ENCODE results near the gene CUZD1. TPM values are rescaled to one million over a fixed set of nuclear protein-coding genes. Genes with fewer than 3 reads are reported as not detected.

The CUZD1 gene
- total RNA-seq, 2 donors from 2014 or later = 0.23 to 0.85 TPM

- Histone ChIP-seq H3K27ac (peak within 1 kb of the TSS; percentile 27 to 41), H3K27me3 (replicated peaks; ENCODE audit: insufficient read depth) (no peaks in the 10 kb centered on the region), H3K9me3 (no peaks in the 10 kb centered on the region), H3K4me3 (peak within 1 kb of the TSS; percentile 43 to 45), H3K4me1 (replicated peaks) (no peaks in the 10 kb centered on the region), H3K36me3 (no peaks in the 10 kb centered on the region)
- TF ChIP-seq POLR2A (IDR thresholded peaks at IDR 0.05) (peak; percentile 38), POLR2AphosphoS5 (IDR thresholded peaks at IDR 0.05) (peak; percentile 97)
- TF ChIP-seq, protein P1, sequence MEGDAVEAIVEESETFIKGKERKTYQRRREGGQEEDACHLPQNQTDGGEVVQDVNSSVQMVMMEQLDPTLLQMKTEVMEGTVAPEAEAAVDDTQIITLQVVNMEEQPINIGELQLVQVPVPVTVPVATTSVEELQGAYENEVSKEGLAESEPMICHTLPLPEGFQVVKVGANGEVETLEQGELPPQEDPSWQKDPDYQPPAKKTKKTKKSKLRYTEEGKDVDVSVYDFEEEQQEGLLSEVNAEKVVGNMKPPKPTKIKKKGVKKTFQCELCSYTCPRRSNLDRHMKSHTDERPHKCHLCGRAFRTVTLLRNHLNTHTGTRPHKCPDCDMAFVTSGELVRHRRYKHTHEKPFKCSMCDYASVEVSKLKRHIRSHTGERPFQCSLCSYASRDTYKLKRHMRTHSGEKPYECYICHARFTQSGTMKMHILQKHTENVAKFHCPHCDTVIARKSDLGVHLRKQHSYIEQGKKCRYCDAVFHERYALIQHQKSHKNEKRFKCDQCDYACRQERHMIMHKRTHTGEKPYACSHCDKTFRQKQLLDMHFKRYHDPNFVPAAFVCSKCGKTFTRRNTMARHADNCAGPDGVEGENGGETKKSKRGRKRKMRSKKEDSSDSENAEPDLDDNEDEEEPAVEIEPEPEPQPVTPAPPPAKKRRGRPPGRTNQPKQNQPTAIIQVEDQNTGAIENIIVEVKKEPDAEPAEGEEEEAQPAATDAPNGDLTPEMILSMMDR (IDR thresholded peaks at IDR 0.05) = peak in 1 of 4 experiments; percentile 25
- DNase-seq (ENCODE audit: low spot score) = peak; percentile 94
- WGBS = 3% methylated on average over 74 of the region's 95 CpGs
- intact Hi-C loops (cut with DNase I) = no loop called here
Observed at GRCh38 chr10:122879339-122880273, 33.9 kb upstream of the CUZD1 start, which contains the start of gene FAM24B. TSS of gene FAM24B (minus strand) at chr10:122879581. CDS start at chr10:122850515, 29,066 bp downstream.

- TF ChIP-seq, protein P1 (IDR thresholded peaks at IDR 0.05) = no peak
- no peak for TF ChIP-seq POLR2A (IDR thresholded peaks at IDR 0.05)
- TF ChIP-seq POLR2AphosphoS5 (IDR thresholded peaks at IDR 0.05) = no peak
- no peaks in the 10 kb centered on the region for H3K36me3 ChIP-seq
- 56% methylated on average over 14 of the region's 14 CpGs for WGBS
- H3K4me3 ChIP-seq = peak overlapping the region; percentile 43 to 45
- no peaks in the 10 kb centered on the region for H3K4me1 ChIP-seq (replicated peaks)
- no peaks in the 10 kb centered on the region for H3K9me3 ChIP-seq
- intact Hi-C loops (cut with DNase I) = no loop called here
- peak overlapping the region; percentile 27 to 41 for H3K27ac ChIP-seq
- no peaks in the 10 kb centered on the region for H3K27me3 ChIP-seq (replicated peaks; ENCODE audit: insufficient read depth)
- no peak for DNase-seq (ENCODE audit: low spot score)
Observed at GRCh38 chr10:122878799-122879338, 33.2 kb upstream of the CUZD1 start.

- Histone ChIP-seq H3K27me3 (replicated peaks; ENCODE audit: insufficient read depth) (no peaks in the 10 kb centered on the region), H3K27ac (no peak overlapping the region), H3K4me1 (replicated peaks) (no peaks in the 10 kb centered on the region), H3K4me3 (no peak overlapping the region), H3K36me3 (no peaks in the 10 kb centered on the region), H3K9me3 (no peaks in the 10 kb centered on the region)
- no peak for DNase-seq (ENCODE audit: low spot score)
- intact Hi-C loops (cut with DNase I) = no loop called here
- WGBS = 85% methylated on average over 1 of the region's 1 CpG
- TF ChIP-seq POLR2AphosphoS5 (IDR thresholded peaks at IDR 0.05) = no peak
- no peak for TF ChIP-seq POLR2A (IDR thresholded peaks at IDR 0.05)
- TF ChIP-seq, protein P1 (IDR thresholded peaks at IDR 0.05) = no peak
Observed at GRCh38 chr10:122877264-122877663, 31.6 kb upstream of the CUZD1 start.

DNA sequence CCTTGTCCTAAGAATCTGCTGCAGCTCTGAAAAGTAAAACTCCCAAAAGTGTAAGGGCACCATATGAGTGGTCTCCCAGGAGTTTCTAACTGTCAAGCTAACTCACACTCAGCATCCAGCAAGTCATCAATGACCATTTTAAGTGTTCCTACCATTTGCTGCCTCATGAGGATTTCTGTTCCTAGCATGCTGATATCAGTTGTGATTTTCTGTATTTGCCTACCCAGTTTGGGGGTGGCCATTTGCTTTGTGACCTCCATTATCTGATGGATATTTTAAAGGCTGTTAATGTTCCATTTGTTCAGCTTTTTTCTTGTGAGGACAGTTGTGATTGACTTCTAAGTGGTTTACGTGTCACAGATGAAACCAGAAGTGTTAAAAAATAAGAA, 30.8 kb upstream of the CUZD1 start:
- Histone ChIP-seq H3K27ac (no peak overlapping the region), H3K4me3 (no peak overlapping the region), H3K4me1 (replicated peaks) (no peaks in the 10 kb centered on the region), H3K36me3 (no peaks in the 10 kb centered on the region), H3K27me3 (replicated peaks; ENCODE audit: insufficient read depth) (no peaks in the 10 kb centered on the region), H3K9me3 (no peaks in the 10 kb centered on the region)
- TF ChIP-seq, protein P1 (IDR thresholded peaks at IDR 0.05) = no peak
- no peak for TF ChIP-seq POLR2A (IDR thresholded peaks at IDR 0.05)
- TF ChIP-seq POLR2AphosphoS5 (IDR thresholded peaks at IDR 0.05) = no peak
- intact Hi-C loops (cut with DNase I) = no loop called here
- 92% methylated on average over 1 of the region's 1 CpG for WGBS
- DNase-seq (ENCODE audit: low spot score) = no peak
